HepG2 (cell line): Measurements from ENCODE around the gene ANKS3. TPM values are rescaled to one million over a fixed set of nuclear protein-coding genes. Genes with fewer than 3 reads are reported as not detected.

Experiments
- ARNT2 ChIP-seq: sonication (generic); formaldehyde crosslinking; IDR thresholded peaks from 2 replicates; pipeline ENCODE4 v1.8.0; 2022; ENCODE audit warnings: mild to moderate bottlenecking, low read depth, missing genetic modification reagents, moderate library complexity
- HMG20B ChIP-seq: conservative IDR thresholded peaks from 2 replicates; pipeline ENCODE4 v1.6.1; 2016; ENCODE audit warnings: missing genetic modification reagents, missing compliant biosample characterization
- MATR3 ChIP-seq: sonication (generic); formaldehyde crosslinking; IDR thresholded peaks from 2 replicates; pipeline ENCODE4 v1.4.0; 2020; ENCODE audit warnings: missing genetic modification reagents
- PAWR ChIP-seq: sonication (generic); formaldehyde crosslinking; IDR thresholded peaks from 2 replicates; pipeline ENCODE4 v1.4.0; 2020; ENCODE audit warnings: missing genetic modification reagents, mild to moderate bottlenecking, borderline replicate concordance
- RFX5 ChIP-seq: IDR thresholded peaks from 2 replicates; pipeline ENCODE4 v1.6.1; 2011; ENCODE audit warnings: low read depth, low read length, improper control_type of control experiment
- SPEN ChIP-seq: sonication (generic); formaldehyde crosslinking; IDR thresholded peaks from 2 replicates; pipeline ENCODE4 v1.5.1; 2020; ENCODE audit warnings: low read depth, mild to moderate bottlenecking, missing genetic modification reagents
- SSRP1 ChIP-seq: IDR thresholded peaks from 2 replicates; pipeline ENCODE4 v1.6.1; 2016; ENCODE audit warnings: control low read depth
- SUZ12 ChIP-seq: fragments of 150-350 bp; IDR thresholded peaks from 2 replicates; pipeline ENCODE4 v1.6.1; 2014; ENCODE audit warnings: low read depth, low read length
- ZBTB7B ChIP-seq: sonication (generic); formaldehyde crosslinking; IDR thresholded peaks from 2 replicates; pipeline ENCODE4 v1.4.0; 2020; ENCODE audit warnings: missing genetic modification reagents
- ZNF24 ChIP-seq: fragments of 450-650 bp; IDR thresholded peaks from 2 replicates; pipeline ENCODE4 v1.6.1; 2017; ENCODE audit warnings: antibody characterized with exemption, mild to moderate bottlenecking
- ZNF343 ChIP-seq: sonication (generic); formaldehyde crosslinking; IDR thresholded peaks from 2 replicates; pipeline ENCODE4 v1.4.0; 2020; ENCODE audit warnings: mild to moderate bottlenecking, missing genetic modification reagents
- ZNF446 ChIP-seq: sonication (generic); formaldehyde crosslinking; IDR thresholded peaks from 2 replicates; pipeline ENCODE4 v1.5.0; 2020; ENCODE audit warnings: mild to moderate bottlenecking, missing genetic modification reagents
- ZNF543 ChIP-seq: sonication (generic); formaldehyde crosslinking; IDR thresholded peaks from 2 replicates; pipeline ENCODE4 v1.4.0; 2020; ENCODE audit warnings: mild to moderate bottlenecking, missing genetic modification reagents
- ZNF777 ChIP-seq: sonication (generic); formaldehyde crosslinking; IDR thresholded peaks from 2 replicates; pipeline ENCODE4 v1.4.0; 2020; ENCODE audit warnings: missing genetic modification reagents
- polyA plus RNA-seq, 8 experiments: library from polyadenylated mRNA; depleted of rRNA in 3 of 8; stranded (reverse) in 7 of 8; unstranded in 1 of 8; fragments of >200 nt; fragmentation: Illumina TruSeq in 4 of 8; extraction: Trizol in 4 of 8; gene quantifications; 2 replicates each; pipeline versions ENCODE4 v1.2.1 to v1.2.3, GENCODE V29; 2011 to 2016; ENCODE audit warnings: low read depth in 4 of 8, missing spikeins in 1 of 8, mixed read lengths in 1 of 8; ENCODE audit not compliant: insufficient read depth in 1 of 8
- total RNA-seq, 5 experiments: library from RNA; depleted of rRNA; stranded (reverse); fragments of >200 nt; fragmentation: Illumina TruSeq; extraction: Trizol; gene quantifications; 2 replicates each; pipeline ENCODE4 v1.2.3, GENCODE V29; 2016; ENCODE audit warnings: low read depth in 1 of 5
- TF ChIP-seq, protein P1 (sequence below): sonication (generic); formaldehyde crosslinking; IDR thresholded peaks from 2 replicates; pipeline ENCODE4 v1.9.0; 2021; ENCODE audit warnings: missing genetic modification reagents, borderline replicate concordance
- TF ChIP-seq, protein P2 (sequence below): IDR thresholded peaks from 2 replicates; pipeline ENCODE4 v1.6.1; 2012; ENCODE audit warnings: low read length, improper control_type of control experiment
- TF ChIP-seq, protein P3 (sequence below): sonication (generic); formaldehyde crosslinking; IDR thresholded peaks from 2 replicates; pipeline ENCODE4 v1.5.1; 2020; ENCODE audit warnings: mild to moderate bottlenecking, missing genetic modification reagents, moderate library complexity
- TF ChIP-seq, protein P4 (sequence below): sonication (generic); formaldehyde crosslinking; IDR thresholded peaks from 2 replicates; pipeline ENCODE4 v1.8.1; 2023; ENCODE audit warnings: mild to moderate bottlenecking, inconsistent platforms, moderate library complexity, missing genetic modification reagents, borderline replicate concordance
- TF ChIP-seq, protein P5 (sequence below): sonication (generic); formaldehyde crosslinking; IDR thresholded peaks from 2 replicates; pipeline ENCODE4 v1.5.1; 2020; ENCODE audit warnings: missing genetic modification reagents, mild to moderate bottlenecking, borderline replicate concordance

ANKS3 gene
- total and polyA plus RNA-seq, 2 of the 13 experiments (the other 11 are each of a cell fraction or from before 2014, with no cell fraction given): 11.4 to 15.9 TPM

DNA sequence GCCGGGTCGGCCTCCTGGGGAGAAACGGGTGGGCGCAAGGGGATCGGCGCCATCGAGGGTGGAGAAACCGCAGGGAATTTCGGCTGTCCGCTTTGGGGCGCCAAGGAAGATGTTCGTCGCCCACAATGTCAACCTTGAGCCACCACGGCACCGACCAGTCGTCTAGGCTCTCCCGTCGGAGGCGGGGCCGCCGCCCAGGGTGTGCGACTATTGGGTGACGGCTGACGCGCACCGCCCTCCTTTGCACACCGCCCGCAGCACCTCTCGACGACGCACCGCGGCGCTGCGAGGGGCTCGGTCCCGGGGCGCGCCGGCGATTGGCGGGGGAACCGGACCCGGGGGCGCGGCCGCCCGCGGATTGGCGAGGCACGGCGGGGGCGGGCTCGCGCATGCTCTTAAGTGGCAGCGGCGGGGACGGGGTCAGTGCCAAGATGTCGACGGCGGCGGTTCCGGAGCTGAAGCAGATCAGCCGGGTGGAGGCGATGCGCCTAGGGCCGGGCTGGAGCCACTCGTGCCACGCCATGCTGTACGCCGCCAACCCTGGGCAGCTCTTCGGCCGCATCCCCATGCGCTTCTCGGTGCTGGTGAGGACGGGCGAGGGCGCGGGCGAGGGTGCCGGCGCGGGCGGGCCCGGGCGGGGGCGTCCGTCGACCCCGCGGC lies 40.6 kb downstream of the ANKS3 start, which contains the start of gene NUDT16L1 (continued):
- TF ChIP-seq PAWR (CRISPR knock-in tag) (no peak), HMG20B (CRISPR knock-in tag) (no peak), ARNT2 (CRISPR knock-in tag) (peak; percentile 65), SPEN (CRISPR knock-in tag) (peak; percentile 18; the same call in 1 of the 2 replicates), ZNF343 (no peak), SSRP1 (CRISPR knock-in tag) (no peak), ZNF446 (CRISPR knock-in tag) (peak; percentile 89), MATR3 (CRISPR knock-in tag) (no peak), ZNF24 (no peak), ZBTB7B (no peak), ZNF777 (CRISPR knock-in tag) (peak; percentile 81), RFX5 (no peak), SUZ12 (no peak), ZNF543 (CRISPR knock-in tag) (no peak)
- TF ChIP-seq, protein P1, sequence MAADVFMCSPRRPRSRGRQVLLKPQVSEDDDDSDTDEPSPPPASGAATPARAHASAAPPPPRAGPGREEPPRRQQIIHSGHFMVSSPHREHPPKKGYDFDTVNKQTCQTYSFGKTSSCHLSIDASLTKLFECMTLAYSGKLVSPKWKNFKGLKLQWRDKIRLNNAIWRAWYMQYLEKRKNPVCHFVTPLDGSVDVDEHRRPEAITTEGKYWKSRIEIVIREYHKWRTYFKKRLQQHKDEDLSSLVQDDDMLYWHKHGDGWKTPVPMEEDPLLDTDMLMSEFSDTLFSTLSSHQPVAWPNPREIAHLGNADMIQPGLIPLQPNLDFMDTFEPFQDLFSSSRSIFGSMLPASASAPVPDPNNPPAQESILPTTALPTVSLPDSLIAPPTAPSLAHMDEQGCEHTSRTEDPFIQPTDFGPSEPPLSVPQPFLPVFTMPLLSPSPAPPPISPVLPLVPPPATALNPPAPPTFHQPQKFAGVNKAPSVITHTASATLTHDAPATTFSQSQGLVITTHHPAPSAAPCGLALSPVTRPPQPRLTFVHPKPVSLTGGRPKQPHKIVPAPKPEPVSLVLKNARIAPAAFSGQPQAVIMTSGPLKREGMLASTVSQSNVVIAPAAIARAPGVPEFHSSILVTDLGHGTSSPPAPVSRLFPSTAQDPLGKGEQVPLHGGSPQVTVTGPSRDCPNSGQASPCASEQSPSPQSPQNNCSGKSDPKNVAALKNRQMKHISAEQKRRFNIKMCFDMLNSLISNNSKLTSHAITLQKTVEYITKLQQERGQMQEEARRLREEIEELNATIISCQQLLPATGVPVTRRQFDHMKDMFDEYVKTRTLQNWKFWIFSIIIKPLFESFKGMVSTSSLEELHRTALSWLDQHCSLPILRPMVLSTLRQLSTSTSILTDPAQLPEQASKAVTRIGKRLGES (CRISPR knock-in tag): no peak
- TF ChIP-seq, protein P2, sequence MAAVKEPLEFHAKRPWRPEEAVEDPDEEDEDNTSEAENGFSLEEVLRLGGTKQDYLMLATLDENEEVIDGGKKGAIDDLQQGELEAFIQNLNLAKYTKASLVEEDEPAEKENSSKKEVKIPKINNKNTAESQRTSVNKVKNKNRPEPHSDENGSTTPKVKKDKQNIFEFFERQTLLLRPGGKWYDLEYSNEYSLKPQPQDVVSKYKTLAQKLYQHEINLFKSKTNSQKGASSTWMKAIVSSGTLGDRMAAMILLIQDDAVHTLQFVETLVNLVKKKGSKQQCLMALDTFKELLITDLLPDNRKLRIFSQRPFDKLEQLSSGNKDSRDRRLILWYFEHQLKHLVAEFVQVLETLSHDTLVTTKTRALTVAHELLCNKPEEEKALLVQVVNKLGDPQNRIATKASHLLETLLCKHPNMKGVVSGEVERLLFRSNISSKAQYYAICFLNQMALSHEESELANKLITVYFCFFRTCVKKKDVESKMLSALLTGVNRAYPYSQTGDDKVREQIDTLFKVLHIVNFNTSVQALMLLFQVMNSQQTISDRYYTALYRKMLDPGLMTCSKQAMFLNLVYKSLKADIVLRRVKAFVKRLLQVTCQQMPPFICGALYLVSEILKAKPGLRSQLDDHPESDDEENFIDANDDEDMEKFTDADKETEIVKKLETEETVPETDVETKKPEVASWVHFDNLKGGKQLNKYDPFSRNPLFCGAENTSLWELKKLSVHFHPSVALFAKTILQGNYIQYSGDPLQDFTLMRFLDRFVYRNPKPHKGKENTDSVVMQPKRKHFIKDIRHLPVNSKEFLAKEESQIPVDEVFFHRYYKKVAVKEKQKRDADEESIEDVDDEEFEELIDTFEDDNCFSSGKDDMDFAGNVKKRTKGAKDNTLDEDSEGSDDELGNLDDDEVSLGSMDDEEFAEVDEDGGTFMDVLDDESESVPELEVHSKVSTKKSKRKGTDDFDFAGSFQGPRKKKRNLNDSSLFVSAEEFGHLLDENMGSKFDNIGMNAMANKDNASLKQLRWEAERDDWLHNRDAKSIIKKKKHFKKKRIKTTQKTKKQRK: no peak
- TF ChIP-seq, protein P3, sequence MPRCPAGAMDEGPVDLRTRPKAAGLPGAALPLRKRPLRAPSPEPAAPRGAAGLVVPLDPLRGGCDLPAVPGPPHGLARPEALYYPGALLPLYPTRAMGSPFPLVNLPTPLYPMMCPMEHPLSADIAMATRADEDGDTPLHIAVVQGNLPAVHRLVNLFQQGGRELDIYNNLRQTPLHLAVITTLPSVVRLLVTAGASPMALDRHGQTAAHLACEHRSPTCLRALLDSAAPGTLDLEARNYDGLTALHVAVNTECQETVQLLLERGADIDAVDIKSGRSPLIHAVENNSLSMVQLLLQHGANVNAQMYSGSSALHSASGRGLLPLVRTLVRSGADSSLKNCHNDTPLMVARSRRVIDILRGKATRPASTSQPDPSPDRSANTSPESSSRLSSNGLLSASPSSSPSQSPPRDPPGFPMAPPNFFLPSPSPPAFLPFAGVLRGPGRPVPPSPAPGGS (CRISPR knock-in tag): no peak
- TF ChIP-seq, protein P4, sequence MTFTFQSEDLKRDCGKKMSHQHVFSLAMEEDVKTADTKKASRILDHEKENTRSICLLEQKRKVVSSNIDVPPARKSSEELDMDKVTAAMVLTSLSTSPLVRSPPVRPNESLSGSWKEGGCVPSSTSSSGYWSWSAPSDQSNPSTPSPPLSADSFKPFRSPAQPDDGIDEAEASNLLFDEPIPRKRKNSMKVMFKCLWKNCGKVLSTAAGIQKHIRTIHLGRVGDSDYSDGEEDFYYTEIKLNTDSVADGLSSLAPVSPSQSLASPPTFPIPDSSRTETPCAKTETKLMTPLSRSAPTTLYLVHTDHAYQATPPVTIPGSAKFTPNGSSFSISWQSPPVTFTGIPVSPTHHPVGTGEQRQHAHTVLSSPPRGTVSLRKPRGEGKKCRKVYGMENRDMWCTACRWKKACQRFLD (CRISPR knock-in tag): no peak
- TF ChIP-seq, protein P5, sequence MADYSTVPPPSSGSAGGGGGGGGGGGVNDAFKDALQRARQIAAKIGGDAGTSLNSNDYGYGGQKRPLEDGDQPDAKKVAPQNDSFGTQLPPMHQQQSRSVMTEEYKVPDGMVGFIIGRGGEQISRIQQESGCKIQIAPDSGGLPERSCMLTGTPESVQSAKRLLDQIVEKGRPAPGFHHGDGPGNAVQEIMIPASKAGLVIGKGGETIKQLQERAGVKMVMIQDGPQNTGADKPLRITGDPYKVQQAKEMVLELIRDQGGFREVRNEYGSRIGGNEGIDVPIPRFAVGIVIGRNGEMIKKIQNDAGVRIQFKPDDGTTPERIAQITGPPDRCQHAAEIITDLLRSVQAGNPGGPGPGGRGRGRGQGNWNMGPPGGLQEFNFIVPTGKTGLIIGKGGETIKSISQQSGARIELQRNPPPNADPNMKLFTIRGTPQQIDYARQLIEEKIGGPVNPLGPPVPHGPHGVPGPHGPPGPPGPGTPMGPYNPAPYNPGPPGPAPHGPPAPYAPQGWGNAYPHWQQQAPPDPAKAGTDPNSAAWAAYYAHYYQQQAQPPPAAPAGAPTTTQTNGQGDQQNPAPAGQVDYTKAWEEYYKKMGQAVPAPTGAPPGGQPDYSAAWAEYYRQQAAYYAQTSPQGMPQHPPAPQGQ (CRISPR knock-in tag): no peak
